SKM-1 treated with dmso at 0.1 percent for 144 hours (cell line): ENCODE measurements around the gene DLG3.

Experiments used
- DNase-seq: peaks from one replicate; lab custom pipeline; 2025; ENCODE audit not compliant: unreplicated experiment; lab: John Stamatoyannopoulos, UW

The DLG3 gene

DNA sequence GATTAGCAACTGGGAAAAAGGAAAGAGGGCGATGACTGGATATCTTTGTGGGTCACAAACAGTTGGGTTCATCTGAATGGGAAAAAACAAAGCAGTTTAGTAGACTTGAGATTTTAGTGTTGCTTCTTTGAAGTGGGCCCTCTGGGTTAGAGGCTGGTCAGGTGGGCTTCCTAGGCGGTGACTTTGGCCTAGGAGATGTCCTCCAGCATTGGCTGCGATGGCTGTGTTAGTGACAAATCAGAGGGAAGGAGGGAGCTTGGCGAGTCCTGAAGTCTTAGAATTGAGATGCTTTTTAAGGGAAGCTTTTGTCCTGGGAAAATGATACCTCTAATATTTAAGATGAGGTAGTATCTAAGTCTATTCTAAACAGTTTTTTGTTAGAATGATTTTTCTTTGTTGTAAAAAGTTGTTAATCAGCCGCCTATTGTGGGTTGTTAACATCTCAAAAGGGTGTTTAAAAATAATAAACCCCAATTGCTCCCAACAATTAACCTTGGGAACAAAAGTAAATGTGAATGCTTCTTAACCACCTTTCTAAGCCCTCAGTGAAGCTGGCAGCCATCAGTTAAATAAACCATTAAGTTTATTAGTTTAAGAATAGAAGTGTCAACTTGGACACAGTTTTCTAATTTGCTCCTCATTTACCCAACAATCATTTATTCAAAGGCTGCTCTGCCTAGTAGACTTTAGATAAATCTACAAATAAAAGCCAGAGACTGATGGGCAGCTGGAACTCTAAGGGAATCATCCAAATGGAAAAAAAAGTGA is 31.7 kb downstream of the DLG3 start:
- DNase-seq, result no peak

DNA sequence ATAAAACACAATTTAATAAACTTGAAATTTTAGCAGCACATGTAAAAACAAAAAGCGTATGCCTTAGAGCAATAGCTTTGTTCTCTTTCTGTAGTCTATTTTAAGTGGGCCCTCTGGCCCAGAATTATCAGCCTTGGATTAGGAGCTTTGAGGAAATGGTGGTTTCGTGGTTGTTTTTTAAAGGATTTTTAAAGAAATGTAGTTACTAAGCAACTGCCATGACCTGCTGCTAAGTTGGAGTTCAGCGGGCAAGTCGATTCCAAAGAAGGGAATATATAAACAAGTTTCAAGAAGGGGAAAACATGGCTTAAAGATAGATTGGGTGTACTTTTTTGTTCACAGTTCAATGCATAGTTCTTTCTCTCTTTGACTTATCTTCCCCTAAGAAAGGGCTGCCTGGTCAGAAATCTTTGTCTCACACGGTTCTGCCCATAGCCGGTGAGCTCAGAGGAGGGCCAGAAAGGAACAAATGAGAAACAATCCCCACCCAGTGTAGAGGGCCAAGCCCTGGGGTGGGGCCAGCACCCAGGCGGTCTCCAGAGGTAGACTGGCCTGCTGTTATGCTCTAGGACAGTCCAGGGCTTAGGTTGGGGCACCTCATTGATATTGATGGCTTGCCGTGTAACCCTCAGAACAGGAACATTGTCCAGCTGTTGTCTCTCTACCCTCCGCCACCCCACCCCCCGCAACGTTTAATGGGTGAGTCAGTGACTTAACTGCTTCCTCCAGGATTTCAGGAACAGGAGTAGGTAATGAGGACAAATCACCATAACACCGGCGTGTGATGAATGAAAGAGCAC is 32.5 kb downstream of the DLG3 start:
- DNase-seq, result no peak

DNA sequence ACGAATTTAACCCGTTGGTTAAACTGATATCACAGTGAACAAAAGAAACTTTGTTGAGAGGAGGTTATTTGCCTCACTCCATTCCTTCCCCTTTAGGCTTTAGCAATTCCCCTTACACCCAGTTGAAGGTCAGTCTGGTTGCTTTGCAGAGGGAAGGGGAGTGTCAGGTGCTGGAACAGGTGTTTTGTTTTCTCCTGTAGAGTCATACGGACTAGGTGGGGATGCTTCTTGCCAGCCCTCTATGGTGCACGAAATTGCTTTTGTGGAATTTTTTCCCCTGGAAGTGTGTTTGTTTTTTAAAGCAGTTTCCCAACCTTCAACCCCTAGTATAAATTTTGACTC is 33.1 kb downstream of the DLG3 start:
- DNase-seq, result no peak

DNA sequence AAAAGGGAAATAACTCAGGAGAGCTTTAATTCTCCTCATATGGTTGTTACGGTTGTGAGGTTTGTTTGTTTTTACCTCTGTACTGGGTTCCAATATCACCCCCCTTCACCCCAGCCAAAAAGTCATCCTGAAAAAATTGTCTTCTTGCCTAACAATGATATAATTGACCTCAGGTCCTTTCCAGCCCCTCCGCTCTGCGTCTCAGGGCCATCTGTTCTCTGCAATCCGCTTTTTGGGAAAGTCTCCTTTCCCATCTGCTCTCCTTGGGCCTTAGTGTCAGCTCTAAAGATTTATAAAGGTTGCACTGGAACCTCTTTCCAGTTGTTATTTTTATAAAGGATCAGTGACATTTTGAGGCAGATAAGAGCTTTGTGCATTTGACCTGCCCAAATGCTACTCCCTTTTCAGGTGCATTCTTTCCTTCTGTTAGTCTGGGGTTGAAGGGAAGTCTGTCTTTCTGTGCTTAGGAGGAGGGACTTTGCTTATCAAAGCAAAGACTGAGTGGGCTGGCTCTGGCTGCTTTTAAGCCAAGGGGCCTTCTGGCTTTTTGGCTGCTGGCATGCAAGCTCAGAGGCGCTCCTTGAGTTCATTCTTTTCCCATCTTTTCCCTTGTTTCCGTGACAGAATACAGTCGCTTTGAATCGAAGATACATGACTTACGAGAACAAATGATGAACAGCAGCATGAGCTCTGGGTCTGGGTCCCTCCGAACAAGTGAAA is 34.1 kb downstream of the DLG3 start:
- DNase-seq, result no peak

DNA sequence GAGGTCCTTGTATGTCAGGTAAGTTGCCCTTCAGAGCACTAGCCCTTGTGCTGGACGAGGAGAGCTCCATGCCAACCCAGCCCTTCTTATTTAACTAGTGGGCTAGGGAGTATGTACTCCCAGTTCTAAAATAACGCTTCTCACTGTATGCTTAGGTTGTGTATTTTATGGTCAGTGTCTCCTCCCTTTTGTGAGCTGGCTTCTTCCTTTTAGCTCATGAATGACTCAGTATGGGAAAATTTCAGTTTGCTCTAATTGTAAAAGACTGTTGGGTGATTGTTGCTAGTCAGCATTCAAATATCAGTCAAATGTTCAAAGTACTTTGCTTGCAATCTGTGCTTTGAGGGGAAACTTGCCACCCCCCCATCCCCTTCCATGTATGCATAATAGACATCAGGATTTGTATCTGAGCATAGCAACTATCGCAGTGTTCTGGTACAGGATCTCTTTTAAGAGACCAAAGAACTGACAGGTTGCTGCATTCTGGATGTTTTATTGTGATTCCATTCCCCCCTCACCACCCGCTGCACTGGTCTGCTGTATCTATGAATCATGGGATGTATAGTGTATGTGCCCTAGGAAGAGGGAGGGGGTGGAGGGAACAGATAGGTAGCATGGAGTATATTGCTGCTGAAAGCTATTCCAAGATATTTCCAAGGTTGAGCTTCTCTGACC is 34.7 kb downstream of the DLG3 start:
- DNase-seq, result no peak

DNA sequence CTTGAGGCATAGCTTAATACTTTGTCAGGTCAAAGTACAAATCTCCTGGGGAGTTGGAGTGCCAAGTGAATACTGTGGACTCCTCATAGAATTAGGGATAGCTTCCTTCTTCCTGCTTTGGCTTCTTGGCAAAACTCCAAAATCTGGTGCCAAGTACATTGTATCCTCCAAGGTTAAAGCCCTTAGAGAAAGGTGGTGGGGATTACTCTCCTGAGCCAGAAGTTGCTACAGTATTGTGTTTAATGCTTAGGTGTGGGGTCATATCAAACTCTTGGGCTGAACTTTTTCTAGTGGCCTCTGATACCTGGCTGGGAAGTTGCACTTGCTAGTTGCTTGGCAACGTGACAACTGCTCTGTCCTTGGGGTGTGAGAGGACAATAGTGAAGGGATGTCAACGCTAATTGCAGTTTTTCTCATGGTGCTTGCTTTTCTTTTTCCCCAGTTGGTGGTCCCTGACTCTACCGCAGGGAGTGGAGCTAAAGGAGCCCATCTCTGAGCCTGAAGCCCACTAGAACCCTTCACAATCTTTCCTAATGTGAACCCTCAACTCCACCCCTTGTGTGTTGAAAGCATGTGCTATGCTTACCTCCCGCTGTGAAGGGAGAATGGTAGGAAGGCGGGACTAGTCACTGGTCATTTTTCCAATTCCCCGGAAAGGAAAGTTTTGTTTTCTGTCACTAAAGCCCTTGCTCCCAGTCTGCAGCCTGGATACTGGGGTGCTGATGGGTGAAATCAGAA is 35.5 kb downstream of the DLG3 start:
- DNase-seq, result no peak

DNA sequence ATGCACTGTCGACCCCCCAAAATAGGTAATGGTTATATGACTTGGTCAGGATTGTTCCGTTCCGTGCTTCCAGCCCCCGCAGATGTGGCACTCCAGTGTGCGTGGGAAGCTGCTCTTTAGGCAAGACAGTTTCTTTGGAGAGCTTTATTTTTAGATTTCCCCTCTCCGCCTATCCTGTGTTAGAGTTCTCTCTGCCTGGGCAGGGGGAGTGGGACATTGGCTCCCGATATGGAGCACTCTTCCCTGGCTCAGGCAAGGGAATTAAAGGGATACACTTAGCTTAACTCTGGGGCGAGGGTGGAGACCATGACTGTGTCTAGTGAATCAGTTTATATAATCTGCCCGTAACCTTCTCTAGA is 36.0 kb downstream of the DLG3 start:
- no peak for DNase-seq

DNA sequence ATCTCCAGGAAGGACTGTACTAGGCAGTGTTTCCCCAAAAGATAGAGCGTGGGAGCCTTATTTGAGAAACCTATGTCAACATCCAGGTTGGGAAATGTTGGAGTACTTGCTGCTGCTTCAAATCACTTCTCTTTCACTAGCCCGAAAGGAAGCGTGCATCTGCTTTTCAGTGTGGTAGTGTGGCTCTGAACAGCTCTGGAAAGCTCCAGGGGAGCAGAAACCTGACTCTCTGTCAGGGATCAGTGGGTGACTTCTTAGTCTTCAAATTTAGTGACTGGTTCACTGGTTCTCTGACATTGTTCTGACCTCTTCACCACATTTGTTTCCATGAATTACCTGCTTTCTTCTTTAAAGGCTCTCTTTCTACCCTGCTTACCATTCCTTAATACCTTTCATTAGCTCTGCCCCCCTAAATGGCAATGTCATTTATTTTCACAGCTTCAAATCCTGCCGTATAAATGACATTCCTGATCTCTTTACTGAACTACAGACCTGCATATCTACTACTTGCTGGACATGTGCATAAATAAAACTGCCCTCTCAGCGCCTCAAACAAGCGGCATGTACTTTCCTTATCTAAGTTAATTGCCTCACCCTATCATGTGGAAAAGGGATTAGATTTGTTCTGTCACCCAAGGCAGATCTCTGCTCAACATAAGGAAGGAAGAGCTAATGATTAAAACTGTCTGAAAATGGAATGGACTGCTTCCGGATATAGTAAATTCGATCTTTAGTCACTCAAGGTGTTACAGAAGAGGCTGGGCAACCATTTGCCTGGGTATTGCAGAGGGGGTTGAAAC is 37.0 kb downstream of the DLG3 start:
- no peak for DNase-seq

DNA sequence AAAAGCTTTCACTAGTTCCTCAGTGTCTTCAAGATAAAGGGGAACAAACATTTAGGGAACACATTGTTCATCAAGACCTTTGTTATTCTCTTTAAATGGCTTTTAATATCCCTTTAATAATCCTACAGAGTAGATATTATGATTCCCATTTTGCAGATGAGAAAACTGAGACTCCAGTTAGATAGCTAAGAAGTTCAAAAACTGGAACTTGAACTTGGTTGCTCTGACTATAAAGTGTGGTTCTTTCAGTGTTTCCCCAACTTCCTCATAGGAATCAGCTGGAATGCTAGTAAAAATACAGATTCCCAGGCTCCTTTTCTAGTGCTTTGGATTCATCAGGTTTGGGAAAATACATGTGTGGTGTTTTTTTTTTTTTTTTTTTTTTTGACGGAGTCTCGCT is 37.7 kb downstream of the DLG3 start:
- no peak for DNase-seq

DNA sequence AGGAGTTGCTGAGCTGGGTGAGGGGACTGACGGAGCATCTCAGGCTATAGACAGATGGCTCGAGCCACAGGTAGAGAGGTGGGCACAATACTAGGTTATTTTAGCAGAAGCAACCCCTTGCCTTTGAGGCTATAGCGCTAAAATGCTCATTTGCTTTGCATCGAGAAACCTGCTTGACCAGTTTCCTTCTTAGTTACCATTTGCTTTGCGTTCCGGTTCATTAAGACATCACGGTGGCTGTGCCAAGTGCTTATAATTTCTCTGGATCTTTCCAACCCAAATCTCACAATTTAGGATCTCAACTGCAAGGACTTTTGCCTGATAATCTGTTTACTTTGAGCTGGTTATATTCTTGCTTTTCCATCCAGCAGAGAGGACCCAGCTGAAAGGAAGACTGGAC is 40.8 kb downstream of the DLG3 start:
- no peak for DNase-seq

DNA sequence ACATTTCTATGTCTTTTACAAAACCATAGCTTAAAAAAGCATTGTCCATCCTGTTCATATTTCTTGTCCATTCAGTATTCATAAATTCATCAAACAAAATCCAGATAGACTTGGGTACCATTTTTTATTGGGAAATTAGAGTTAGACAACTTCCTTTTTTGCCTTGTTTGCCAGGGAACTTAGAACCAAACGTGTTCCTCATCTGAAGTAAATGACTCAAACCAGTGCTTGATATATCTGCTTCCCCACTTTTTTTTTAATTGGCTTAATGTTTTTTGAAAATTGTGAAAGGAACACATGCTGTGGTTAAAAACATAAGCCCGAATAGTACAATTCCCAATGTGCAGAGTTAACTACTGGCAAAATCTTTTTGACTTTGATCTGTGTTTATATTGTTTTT is 44.2 kb downstream of the DLG3 start:
- DNase-seq, result no peak

DNA sequence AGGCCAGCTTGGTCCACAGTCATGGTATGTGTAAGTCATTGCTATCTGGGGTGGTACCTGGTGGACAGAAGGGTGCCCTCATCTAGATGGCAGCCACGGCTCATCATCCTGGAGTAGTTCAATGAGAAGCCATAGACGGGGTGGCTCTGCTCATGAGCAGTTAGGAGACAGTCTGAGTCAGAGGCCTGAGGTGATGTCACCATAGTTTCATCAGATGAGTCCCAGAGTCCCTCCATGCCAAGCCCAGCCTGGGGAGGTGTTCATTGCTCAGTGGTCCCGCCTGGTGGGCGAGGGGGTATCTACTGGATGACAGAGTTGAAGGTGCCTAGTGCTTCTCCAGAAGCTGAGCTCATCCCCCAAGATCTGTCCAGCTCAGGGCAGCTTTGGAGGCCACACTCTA is 49.8 kb downstream of the DLG3 start:
- no peak for DNase-seq

DNA sequence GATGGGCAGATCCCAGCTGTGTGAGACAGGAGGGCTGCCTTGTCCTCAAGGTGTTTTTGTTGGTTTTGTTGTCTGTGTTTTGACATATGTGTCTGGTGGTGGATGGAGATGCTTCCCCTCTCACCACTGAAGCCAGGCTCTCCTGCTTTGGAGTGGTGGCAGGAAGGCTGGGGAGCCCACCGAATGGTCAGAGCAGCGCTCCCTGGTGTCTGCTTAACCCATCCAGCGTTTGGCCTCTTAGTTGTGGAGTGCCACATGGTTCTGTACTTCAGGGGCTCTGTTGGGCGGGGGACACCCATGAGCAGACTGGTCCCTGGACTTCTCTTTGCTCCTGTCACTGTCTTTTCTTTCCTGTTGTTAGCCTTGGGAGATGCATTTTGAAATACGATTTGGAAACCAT is 51.9 kb downstream of the DLG3 start:
- no peak for DNase-seq

DNA sequence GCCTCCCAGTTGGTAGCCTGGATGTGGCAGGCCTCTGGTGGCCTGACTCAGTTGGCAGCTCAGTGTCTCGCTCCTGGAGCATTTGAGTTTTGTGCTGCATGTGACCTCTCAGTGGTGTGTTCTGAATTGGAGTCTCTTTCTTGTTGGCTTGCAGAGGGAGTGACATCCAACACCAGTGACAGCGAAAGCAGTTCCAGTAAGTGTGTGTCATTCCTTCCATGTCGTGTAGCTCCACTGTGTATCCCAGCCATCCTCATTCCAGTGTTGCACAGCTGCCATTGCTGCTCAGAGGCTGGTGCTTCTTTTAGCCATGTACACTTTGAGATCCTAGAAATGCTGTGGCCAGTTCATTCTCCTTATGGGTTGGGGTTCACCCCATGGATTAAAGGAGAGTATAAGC is 52.4 kb downstream of the DLG3 start:
- no peak for DNase-seq

DNA sequence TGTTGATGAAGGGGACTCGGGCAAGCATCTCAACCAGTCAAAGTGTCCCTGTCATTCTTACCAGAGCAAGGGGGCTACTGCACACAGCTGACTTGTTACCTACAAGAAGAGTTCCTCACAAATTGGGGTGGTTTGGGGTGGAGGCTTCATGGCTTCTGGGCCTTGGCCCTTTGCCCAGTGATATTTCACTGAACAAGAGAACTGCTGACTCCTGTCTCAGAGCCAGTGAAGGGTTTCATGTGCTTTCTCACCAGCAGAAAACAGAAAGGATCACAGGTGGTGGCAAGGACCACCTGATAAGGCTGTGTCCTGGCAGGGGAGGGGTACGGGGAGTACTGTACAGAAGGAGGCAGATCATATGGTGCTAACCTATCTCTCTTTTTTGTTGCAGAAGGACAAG is 53.5 kb downstream of the DLG3 start:
- no peak for DNase-seq

DNA sequence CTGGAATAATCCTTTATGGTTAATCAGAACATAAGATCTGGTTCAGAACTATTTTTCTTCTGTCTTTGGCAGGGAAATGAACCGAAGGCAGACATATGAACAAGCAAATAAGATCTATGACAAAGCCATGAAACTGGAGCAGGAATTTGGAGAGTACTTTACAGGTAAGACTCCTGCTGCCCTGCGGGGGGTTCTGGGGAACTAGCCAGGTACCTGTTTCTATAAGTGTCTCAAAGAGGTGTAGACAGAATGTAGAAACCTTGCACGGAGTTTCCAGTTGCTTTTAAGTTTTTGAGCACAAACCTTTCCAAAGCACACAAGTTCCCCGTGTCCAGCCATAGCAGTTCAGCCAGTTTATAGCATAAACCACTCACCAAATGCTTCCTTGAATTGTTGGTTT is 56.2 kb downstream of the DLG3 start:
- DNase-seq, result no peak

DNA sequence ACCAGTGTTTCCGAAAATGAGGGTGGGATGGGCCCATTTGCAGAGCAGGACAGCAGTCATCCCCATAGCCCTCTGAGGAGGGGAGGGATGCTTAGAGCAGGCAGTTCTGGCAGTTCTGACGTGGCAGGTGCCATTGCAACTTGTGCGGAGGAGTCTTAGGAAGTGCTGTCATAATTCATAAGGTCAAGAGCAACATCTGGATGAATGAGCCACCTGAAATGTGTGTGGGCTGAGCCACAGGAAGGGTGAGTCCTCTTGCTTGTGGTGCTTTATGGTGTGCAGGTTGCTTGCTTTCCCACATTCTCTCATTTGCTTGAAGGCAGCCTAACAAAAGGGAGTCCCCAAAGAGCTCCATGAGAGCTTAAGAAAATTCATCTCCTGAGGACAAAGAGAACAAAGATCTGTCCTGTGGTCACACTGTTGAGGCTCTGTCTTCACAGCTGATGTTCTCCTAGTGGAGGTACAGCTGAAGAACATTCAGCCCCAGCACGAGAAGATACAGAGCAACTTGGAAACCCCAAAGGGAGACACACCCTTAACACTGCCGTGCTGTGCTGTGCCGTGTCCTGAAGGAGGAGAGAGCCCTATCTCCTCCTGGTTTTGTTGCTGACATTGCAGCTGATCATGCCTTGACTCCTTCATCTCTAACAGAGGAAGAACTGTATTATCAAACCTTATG is 60.3 kb downstream of the DLG3 start:
- no peak for DNase-seq

DNA sequence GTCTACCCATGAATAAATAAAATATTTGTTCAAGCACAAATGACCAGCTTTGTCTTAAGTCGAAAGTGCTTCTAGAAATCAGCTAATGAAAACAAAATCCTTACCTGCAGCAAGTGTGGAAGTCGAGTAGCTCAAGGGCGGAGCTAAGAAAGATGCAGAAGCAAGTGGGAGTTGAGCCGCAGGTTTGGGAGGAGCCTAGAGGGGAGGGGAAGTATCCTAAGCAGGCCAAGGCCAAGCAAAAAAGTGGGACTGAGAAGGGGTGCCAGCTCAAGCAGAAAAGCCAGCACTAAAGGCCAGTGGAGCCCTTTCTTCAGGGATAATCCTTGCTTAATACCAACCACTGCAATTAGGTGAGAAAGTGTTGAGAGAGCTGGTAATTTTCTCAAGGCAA is 60.8 kb downstream of the DLG3 start:
- no peak for DNase-seq

DNA sequence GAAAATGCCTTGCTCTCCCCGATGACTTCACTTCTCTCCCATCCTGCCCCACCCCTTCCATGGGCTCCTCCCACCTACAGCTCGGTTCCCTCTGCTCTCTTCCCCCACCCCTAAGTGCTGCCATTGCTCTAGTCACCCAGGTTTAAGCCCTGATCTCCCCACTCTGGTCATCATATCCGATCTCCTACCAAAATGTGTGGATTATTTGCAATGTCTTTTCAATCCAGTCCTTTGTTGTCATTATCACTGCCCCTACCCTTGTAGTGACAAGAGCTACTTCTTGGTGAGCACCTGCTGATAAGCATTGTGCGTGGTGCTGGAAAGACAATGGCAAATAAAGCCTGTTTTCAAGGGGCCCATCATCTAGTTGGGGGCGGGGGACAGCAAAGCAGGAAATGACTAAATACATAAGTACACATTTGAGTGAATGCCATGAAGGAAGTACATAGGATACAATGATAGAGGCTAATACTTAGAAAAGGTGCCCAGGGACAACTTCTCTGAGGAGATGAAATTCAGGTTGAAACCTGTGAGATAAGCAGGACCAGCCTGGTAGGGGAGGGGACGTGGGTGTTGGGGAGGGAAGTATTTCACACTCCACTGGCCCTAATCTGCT is 63.8 kb downstream of the DLG3 start:
- DNase-seq, result no peak
